CD4-positive, alpha-beta T cell treated with Interleukin-4 for 1 hour (primary cell): ENCODE results near the gene ATP11C.

Experiments used
- DNase-seq, 2 donors: peaks; one replicate each; pipeline ENCODE4 v3.0.0-alpha.2; 2020 to 2022

ATP11C gene

GRCh38 chrX:139798701-139799100 is 134.2 kb downstream of the ATP11C start:
- DNase-seq, result no peak

- peak in 1 of 2 donors; percentile 7 for DNase-seq
These were observed 137.7 kb downstream of the ATP11C start for GRCh38 chrX:139795196-139795595.

GRCh38 chrX:139787601-139788000 is 145.3 kb downstream of the ATP11C start:
- no peak for DNase-seq

GRCh38 chrX:139784807-139785206 is 148.0 kb downstream of the ATP11C start:
- no peak for DNase-seq

GRCh38 chrX:139783959-139784358 is 148.9 kb downstream of the ATP11C start:
- DNase-seq, result no peak

GRCh38 chrX:139783030-139783429 is 149.8 kb downstream of the ATP11C start:
- DNase-seq, result no peak

- no peak for DNase-seq
These were observed 156.3 kb downstream of the ATP11C start for GRCh38 chrX:139776599-139776998.

- DNase-seq, result no peak
These were observed 162.5 kb downstream of the ATP11C start for GRCh38 chrX:139770366-139770765.

- DNase-seq, result peak; percentile 43 to 50
These were observed 166.3 kb downstream of the ATP11C start for GRCh38 chrX:139766545-139766983.

GRCh38 chrX:139762400-139763183 is 170.3 kb downstream of the ATP11C start:
- DNase-seq, result no peak

- DNase-seq, result no peak
These were observed 173.2 kb downstream of the ATP11C start for GRCh38 chrX:139759637-139760036.

- no peak for DNase-seq
These were observed 174.0 kb downstream of the ATP11C start for GRCh38 chrX:139758809-139759208.

- no peak for DNase-seq
These were observed 174.6 kb downstream of the ATP11C start for GRCh38 chrX:139758250-139758649.

GRCh38 chrX:139751053-139751452 is 181.8 kb downstream of the ATP11C start:
- no peak for DNase-seq

- DNase-seq, result no peak
These were observed 182.5 kb downstream of the ATP11C start for GRCh38 chrX:139750390-139750789.

- peak; percentile 12 to 15 for DNase-seq
These were observed 193.7 kb downstream of the ATP11C start for GRCh38 chrX:139739138-139739537.

GRCh38 chrX:139738581-139738980 is 194.3 kb downstream of the ATP11C start:
- DNase-seq, result peak in 1 of 2 donors; percentile 2

- no peak for DNase-seq
These were observed 196.7 kb downstream of the ATP11C start for GRCh38 chrX:139736151-139736550.

GRCh38 chrX:139734996-139735395 is 197.9 kb downstream of the ATP11C start:
- DNase-seq, result no peak

- DNase-seq, result no peak
These were observed 207.1 kb downstream of the ATP11C start for GRCh38 chrX:139725720-139726119.

GRCh38 chrX:139724626-139725025 is 208.2 kb downstream of the ATP11C start:
- no peak for DNase-seq

GRCh38 chrX:139720979-139721378 is 211.9 kb downstream of the ATP11C start:
- DNase-seq, result no peak

- no peak for DNase-seq
These were observed 212.7 kb downstream of the ATP11C start for GRCh38 chrX:139720136-139720535.

GRCh38 chrX:139708067-139708466 is 224.8 kb downstream of the ATP11C start, which contains the start of gene MCF2:
MCF2 (minus strand) TSS chrX:139708167; CDS start chrX:139651744, 56,423 bp downstream.
- DNase-seq, result no peak

GRCh38 chrX:139702658-139703057 is 230.2 kb downstream of the ATP11C start:
- DNase-seq, result no peak
